Measurements from ENCODE around the gene SAFB2.

The SAFB2 gene

GRCh38 chr19:5600797-5601196, 21.8 kb downstream of the SAFB2 start:
- no peaks in the 10 kb centered on the region for H3K27me3 Mint-ChIP-seq (ENCODE audit: low read depth, poor library complexity)
- H3K4me3 Mint-ChIP-seq: no peak overlapping the region

GRCh38 chr19:5595745-5596144, 26.8 kb downstream of the SAFB2 start:
- no peak overlapping the region for H3K4me3 Mint-ChIP-seq
- no peaks in the 10 kb centered on the region for H3K9me3 Mint-ChIP-seq
- TF ChIP-seq CTCF (IDR thresholded peaks at IDR 0.05): no peak
- peaks cover 62% of the 10 kb centered on the region for H3K36me3 Mint-ChIP-seq (ENCODE audit: low read depth)
- H3K27ac Mint-ChIP-seq: no peak overlapping the region
- DNase-seq: no peak
- no peaks in the 10 kb centered on the region for H3K4me1 Mint-ChIP-seq
- no peaks in the 10 kb centered on the region for H3K27me3 Mint-ChIP-seq (ENCODE audit: low read depth, poor library complexity)

More at GRCh38 chr19:5600797-5601196, 21.8 kb downstream of the SAFB2 start:
- Mint-ChIP-seq H3K27ac (no peak overlapping the region), H3K36me3 (ENCODE audit: low read depth) (peaks cover 77% of the 10 kb centered on the region), H3K9me3 (no peaks in the 10 kb centered on the region), H3K4me1 (peaks cover 15% of the 10 kb centered on the region)
- TF ChIP-seq CTCF (IDR thresholded peaks at IDR 0.05): no peak
- DNase-seq: no peak

GRCh38 chr19:5595129-5595528, 27.4 kb downstream of the SAFB2 start:
- Mint-ChIP-seq H3K4me3 (no peak overlapping the region), H3K36me3 (ENCODE audit: low read depth) (peaks cover 56% of the 10 kb centered on the region), H3K27ac (no peak overlapping the region), H3K27me3 (ENCODE audit: low read depth, poor library complexity) (no peaks in the 10 kb centered on the region), H3K4me1 (no peaks in the 10 kb centered on the region), H3K9me3 (no peaks in the 10 kb centered on the region)
- TF ChIP-seq CTCF (IDR thresholded peaks at IDR 0.05): no peak
- DNase-seq: no peak

- H3K4me1 Mint-ChIP-seq: no peaks in the 10 kb centered on the region
- no peaks in the 10 kb centered on the region for H3K9me3 Mint-ChIP-seq
- peaks cover 51% of the 10 kb centered on the region for H3K36me3 Mint-ChIP-seq (ENCODE audit: low read depth)
- H3K4me3 Mint-ChIP-seq: no peak overlapping the region
- no peak for TF ChIP-seq CTCF (IDR thresholded peaks at IDR 0.05)
- no peaks in the 10 kb centered on the region for H3K27me3 Mint-ChIP-seq (ENCODE audit: low read depth, poor library complexity)
- no peak for DNase-seq
- peak overlapping the region; percentile 51 for H3K27ac Mint-ChIP-seq
Measured at GRCh38 chr19:5594521-5594950, 28.0 kb downstream of the SAFB2 start.

GRCh38 chr19:5593343-5594255, 29.0 kb downstream of the SAFB2 start:
- Mint-ChIP-seq H3K9me3 (no peaks in the 10 kb centered on the region), H3K27ac (peak overlapping the region; percentile 82), H3K36me3 (ENCODE audit: low read depth) (peaks cover 49% of the 10 kb centered on the region)

More at GRCh38 chr19:5593343-5594255, 29.0 kb downstream of the SAFB2 start:
- Mint-ChIP-seq H3K4me1 (no peaks in the 10 kb centered on the region), H3K27me3 (ENCODE audit: low read depth, poor library complexity) (no peaks in the 10 kb centered on the region), H3K4me3 (no peak overlapping the region)
- no peak for DNase-seq
- no peak for TF ChIP-seq CTCF (IDR thresholded peaks at IDR 0.05)

Data from nephron progenitor cell (in vitro differentiated cells).